Glutamatergic neuron (in vitro differentiated cells): ENCODE data around the gene CMSS1. TPM values are rescaled to one million over a fixed set of nuclear protein-coding genes. Genes with fewer than 3 reads are reported as not detected.
"Not testable (repeated sequence)": the region's sequence is repeated elsewhere in the genome, so short reads cannot be mapped to it uniquely, and the experiment has no call there.

ENCODE experiments used
- DNase-seq: peaks from one replicate; pipeline ENCODE4 v3.0.0; 2022
- H3K27ac Mint-ChIP-seq: one replicate; pipeline ENCODE4 v1.8.0; 2020; ENCODE audit warnings: mild to moderate bottlenecking, mixed read lengths, inconsistent platforms; ENCODE audit not compliant: unreplicated experiment
- H3K27me3 Mint-ChIP-seq: one replicate; pipeline ENCODE4 v1.8.0; 2020; ENCODE audit warnings: mild to moderate bottlenecking, moderate library complexity, mixed read lengths, inconsistent platforms; ENCODE audit not compliant: unreplicated experiment
- H3K36me3 Mint-ChIP-seq: one replicate; pipeline ENCODE4 v1.8.0; 2020; ENCODE audit warnings: mild to moderate bottlenecking, mixed read lengths, inconsistent platforms; ENCODE audit not compliant: unreplicated experiment
- H3K4me1 Mint-ChIP-seq: one replicate; pipeline ENCODE4 v1.8.0; 2020; ENCODE audit warnings: mild to moderate bottlenecking, low read depth, mixed read lengths, inconsistent platforms; ENCODE audit not compliant: unreplicated experiment
- H3K4me3 Mint-ChIP-seq: one replicate; pipeline ENCODE4 v1.8.0; 2020; ENCODE audit warnings: mild to moderate bottlenecking, mixed read lengths, inconsistent platforms; ENCODE audit not compliant: unreplicated experiment
- H3K9me3 Mint-ChIP-seq: one replicate; pipeline ENCODE4 v1.8.0; 2020; ENCODE audit warnings: mild to moderate bottlenecking, moderate library complexity, mixed read lengths, inconsistent platforms; ENCODE audit not compliant: unreplicated experiment
- total RNA-seq: library from RNA; stranded (reverse); fragmentation: NEBNext Ultra II Directional; extraction: Animal tissue kit (Norgen Biotek cat#: 25700); gene quantifications from one replicate; pipeline ENCODE4 v1.2.1, GENCODE V29; 2021; ENCODE audit not compliant: unreplicated experiment
- TF ChIP-seq, protein P1 (sequence below): fragments of 200-600 bp; sonication (generic); IDR thresholded peaks from one replicate; pipeline ENCODE4 v1.5.0; 2021; ENCODE audit not compliant: partially characterized antibody, unreplicated experiment

The CMSS1 gene
- total RNA-seq, 1 donor from 2014 or later = 37.8 TPM

DNA sequence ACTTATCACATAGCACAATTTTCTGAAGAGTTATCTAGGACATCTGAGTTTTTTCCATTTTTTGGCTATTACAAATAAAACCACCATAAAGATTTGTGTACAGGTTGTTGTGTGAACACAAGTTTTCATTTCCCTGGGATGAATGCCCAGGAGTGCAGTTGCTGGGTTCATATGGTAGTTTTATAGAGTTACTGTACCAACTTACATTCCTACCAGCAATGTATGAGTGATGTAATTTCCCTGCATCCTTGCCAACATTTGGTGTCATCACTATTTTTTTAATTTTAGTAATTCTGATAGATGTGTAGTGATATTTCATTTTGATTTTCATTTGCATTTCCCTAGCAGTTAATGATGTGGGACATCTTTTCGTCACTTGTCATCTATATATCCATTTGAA is 276.2 kb downstream of the CMSS1 start:
- Mint-ChIP-seq H3K36me3 (no peaks in the 10 kb centered on the region), H3K4me3 (no peak overlapping the region), H3K4me1 (peaks cover 4% of the 10 kb centered on the region), H3K27me3 (no peaks in the 10 kb centered on the region), H3K9me3 (no peaks in the 10 kb centered on the region), H3K27ac (no peak overlapping the region)
- DNase-seq = no peak
- TF ChIP-seq, protein P1, sequence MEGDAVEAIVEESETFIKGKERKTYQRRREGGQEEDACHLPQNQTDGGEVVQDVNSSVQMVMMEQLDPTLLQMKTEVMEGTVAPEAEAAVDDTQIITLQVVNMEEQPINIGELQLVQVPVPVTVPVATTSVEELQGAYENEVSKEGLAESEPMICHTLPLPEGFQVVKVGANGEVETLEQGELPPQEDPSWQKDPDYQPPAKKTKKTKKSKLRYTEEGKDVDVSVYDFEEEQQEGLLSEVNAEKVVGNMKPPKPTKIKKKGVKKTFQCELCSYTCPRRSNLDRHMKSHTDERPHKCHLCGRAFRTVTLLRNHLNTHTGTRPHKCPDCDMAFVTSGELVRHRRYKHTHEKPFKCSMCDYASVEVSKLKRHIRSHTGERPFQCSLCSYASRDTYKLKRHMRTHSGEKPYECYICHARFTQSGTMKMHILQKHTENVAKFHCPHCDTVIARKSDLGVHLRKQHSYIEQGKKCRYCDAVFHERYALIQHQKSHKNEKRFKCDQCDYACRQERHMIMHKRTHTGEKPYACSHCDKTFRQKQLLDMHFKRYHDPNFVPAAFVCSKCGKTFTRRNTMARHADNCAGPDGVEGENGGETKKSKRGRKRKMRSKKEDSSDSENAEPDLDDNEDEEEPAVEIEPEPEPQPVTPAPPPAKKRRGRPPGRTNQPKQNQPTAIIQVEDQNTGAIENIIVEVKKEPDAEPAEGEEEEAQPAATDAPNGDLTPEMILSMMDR = no peak

DNA sequence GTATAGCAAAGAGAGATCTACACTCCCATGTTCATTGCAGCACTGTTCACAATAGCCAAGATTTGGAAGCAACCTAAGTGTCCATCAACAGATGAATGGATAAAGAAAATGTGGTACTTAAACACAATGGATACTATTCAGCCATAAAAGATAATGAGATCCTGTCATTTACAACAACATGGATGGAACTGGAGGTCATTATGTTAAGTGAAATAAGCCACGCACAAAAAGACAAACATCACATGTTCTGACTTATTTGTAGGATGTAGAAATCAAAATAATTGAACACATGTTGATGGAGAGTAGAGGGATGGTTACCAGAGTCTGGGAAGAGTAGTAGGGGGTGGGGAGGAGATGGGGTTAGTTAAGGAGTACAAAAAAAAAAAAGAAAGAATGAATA is 278.6 kb downstream of the CMSS1 start:
- not testable (repeated sequence) for DNase-seq, H3K27me3 Mint-ChIP-seq, H3K4me3 Mint-ChIP-seq, H3K27ac Mint-ChIP-seq, H3K4me1 Mint-ChIP-seq, H3K9me3 Mint-ChIP-seq, H3K36me3 Mint-ChIP-seq

DNA sequence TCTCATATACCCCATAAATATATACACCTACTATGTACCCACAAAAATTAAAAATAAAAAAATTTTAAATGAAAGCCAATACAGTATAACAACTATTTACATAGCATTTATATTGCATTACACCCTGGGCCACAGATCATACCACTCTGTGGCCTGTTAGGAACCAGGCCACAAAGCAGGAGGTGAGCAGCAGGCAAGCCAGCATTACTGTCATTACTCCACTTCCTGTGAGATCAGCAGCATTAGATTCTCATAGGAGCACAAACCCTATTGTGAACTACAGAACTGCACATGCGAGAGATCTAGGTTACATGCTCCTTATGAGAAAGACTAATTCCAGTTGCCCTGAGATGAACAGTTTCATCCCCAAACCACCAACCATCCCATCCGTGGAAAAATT is 279.2 kb downstream of the CMSS1 start:
- Mint-ChIP-seq H3K27me3 (no peaks in the 10 kb centered on the region), H3K9me3 (no peaks in the 10 kb centered on the region), H3K4me1 (no peaks in the 10 kb centered on the region), H3K4me3 (no peak overlapping the region), H3K27ac (no peak overlapping the region), H3K36me3 (no peaks in the 10 kb centered on the region)
- no peak for DNase-seq
- TF ChIP-seq, protein P1 = no peak

DNA sequence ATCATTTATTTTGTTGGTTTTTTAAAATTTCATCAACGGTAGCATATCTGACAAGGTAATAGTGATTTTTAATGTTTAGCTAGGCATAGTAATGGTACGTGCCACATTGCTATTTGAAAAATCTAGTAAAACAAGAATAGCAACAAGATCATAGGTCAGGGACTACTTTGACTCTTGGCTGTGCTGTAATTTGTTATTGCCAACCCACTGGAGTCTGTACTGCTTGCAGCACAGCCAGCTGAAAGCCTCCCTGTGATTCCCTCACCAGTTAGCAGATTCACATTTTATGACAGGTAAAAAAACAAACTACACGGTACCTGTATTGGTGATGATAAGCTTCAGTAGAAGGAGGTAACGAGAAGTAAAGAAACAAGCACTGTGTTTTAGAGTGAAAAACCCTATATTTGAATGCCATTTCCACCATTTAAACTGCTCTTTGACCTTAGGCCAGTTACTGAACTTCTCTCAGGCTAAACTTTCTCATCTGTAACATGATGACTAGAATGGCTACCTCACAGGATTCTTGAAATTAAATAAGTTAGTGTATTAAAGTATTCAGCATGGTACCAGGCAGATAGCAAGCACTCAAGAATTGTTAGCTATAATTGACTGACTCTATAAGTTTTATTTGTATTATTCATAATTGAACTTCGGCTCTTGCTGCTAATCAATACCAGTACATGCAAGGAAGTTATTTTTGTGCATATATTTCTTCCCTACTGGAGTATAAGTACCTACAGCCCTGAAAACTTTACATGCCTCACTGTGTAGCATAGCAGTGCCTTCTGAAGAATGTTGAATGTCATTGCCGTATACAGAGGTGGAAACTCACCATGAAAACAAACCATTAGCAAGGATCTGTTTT is 280.5 kb downstream of the CMSS1 start:
- Mint-ChIP-seq H3K36me3 (no peaks in the 10 kb centered on the region), H3K4me3 (no peak overlapping the region), H3K9me3 (no peaks in the 10 kb centered on the region), H3K27ac (no peak overlapping the region), H3K27me3 (no peaks in the 10 kb centered on the region), H3K4me1 (no peaks in the 10 kb centered on the region)
- no peak for DNase-seq
- TF ChIP-seq, protein P1 = no peak

DNA sequence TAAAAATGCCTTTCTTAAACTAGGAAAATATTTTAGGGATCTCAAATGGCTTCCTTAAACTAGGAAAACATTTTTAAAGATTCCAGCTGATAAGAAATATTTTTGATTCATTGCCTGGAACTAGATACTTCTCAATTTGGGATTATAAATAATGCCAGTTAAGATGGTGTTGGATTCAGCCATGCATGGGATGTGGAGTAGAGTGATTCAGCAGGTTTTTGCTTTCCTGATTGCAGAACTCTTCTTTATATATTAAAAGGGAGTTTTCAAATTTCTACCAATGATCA is 281.1 kb downstream of the CMSS1 start:
- DNase-seq = no peak
- H3K36me3 Mint-ChIP-seq = no peaks in the 10 kb centered on the region

More for the DNA sequence above, 281.1 kb downstream of the CMSS1 start:
- no peaks in the 10 kb centered on the region for H3K4me1 Mint-ChIP-seq
- TF ChIP-seq, protein P1 = no peak
- no peaks in the 10 kb centered on the region for H3K27me3 Mint-ChIP-seq
- H3K9me3 Mint-ChIP-seq = no peaks in the 10 kb centered on the region
- H3K4me3 Mint-ChIP-seq = no peak overlapping the region
- H3K27ac Mint-ChIP-seq = no peak overlapping the region
